GM18499 (cell line): ENCODE measurements around the gene CYB561D2.
"Not testable (repeated sequence)": the region's sequence is repeated elsewhere in the genome, so short reads cannot be mapped to it uniquely, and the experiment has no call there.

ENCODE experiments used
- ATAC-seq: cut with Tn5 transposase; IDR thresholded peaks from one replicate; pipeline ENCODE4 v1.9.1; 2021; ENCODE audit warnings: moderate number of reproducible peaks; ENCODE audit not compliant: insufficient read depth, unreplicated experiment

Gene CYB561D2, protein sequence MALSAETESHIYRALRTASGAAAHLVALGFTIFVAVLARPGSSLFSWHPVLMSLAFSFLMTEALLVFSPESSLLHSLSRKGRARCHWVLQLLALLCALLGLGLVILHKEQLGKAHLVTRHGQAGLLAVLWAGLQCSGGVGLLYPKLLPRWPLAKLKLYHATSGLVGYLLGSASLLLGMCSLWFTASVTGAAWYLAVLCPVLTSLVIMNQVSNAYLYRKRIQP

DNA sequence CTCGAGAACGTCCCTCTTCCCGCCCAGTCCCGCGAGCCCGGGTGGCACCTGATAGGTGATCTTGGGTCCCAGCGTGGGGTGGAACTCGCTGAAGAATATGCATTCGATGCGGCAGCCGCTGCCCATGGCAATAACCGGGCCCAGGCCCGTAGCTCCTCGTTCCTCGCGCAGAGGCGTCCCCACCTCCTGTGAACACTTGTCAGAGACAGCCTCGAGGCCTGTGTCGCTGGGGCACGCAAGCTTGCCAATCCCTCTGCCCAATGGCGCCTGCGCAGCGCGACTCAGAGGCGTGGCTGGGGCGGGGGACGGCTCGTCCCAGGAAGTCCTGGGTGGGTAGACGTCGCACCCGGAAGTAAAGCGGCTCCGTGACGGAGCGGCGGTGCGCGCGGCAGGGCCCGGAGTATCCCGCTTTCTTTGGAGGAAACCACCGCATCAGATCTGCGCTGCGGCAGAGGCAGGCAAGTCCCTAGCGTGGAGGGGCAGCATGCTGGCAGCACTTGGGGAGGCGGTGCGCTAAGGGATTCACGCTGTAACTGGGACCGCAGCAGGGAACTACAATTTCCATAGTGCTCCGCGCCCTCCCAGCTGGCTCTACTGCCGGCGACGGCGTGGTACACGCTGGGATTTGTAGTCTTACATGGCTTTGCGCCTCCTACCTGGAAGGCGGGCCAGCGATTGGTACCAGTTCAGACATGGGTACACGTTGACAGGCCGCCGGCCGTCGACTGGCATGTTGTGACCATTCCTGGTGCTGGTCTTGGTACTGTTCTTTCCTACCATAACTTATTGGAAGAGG lies at the start of gene CYB561D2, which contains the start of gene NPRL2:
CYB561D2 (plus strand) TSS at position 336 of the 796 bp plus-strand sequence. CDS start 572 bp downstream, outside the sequence.
NPRL2 (minus strand) TSS at position 249 of the 796 bp plus-strand sequence; CDS start at position 126, 123 bp downstream.
- peak; percentile 44 for ATAC-seq

GRCh38 chr3:50302095-50303012 lies 48.3 kb upstream of the CYB561D2 start:
- no peak for ATAC-seq

DNA sequence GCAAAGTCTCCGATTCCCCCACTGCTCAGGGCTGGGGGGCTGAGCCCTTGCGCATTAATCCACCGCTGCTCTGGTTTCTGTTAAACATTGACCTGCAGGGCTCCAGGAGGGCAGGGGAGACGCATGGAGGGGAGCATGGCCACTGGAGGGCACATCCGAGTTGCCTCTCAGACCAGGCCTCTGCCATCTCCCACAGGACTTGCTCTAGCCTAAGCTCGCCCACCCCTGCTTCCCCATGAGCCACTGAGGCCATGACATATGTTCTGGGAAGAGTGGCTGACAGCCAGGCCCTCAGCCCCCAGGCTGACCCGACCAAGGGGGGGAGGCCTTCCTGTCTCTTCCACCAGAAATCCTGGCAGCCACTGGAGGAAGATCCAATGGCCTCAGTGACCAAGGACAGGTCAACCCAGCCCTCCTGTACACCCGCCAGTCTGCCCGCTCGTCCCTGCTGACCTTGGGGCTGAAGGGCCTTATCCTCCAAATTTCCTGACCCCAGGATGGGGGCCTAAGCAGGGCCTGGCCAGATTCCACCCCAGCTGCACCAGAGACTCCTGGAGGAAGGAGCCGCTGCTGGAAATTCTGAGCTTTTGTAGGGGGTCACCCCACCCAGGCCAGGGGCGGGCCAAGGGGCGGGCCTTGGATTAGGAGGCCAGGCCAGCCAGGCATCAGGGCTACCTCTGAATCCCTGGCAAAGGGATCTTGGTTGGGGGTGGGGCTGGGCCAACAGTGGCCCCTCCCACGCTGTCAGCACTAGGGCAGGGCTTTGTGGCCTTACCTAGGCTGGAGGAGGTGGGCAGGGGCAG lies 47.4 kb upstream of the CYB561D2 start, which contains the start of gene HYAL1:
HYAL1 (minus strand) TSS at position 562 of the 803 bp plus-strand sequence. CDS start 618 bp downstream, outside the sequence.
- ATAC-seq, result no peak

- ATAC-seq, result no peak
Observed at GRCh38 chr3:50304601-50305000, 46.1 kb upstream of the CYB561D2 start.

DNA sequence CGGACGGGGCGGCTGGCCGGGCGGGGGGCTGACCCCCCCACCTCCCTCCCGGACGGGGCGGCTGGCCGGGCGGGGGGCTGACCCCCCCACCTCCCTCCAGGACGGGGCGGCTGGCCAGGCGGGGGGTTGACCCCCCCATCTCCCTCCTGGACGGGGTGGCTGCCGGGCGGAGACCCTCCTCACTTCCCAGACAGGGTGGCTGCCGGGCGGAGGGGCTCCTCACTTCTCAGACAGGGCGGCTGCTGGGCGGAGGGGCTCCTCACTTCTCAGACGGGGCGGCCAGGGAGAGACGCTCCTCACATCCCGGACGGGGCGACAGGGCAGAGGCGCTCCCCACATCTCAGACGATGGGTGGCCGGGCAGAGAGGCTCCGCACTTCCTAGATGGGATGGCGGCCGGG lies 38.6 kb upstream of the CYB561D2 start:
- ATAC-seq, result not testable (repeated sequence)

- ATAC-seq, result no peak
Observed at GRCh38 chr3:50314342-50314741, 36.3 kb upstream of the CYB561D2 start.

- ATAC-seq, result no peak
Observed at GRCh38 chr3:50314816-50315215, 35.8 kb upstream of the CYB561D2 start.

DNA sequence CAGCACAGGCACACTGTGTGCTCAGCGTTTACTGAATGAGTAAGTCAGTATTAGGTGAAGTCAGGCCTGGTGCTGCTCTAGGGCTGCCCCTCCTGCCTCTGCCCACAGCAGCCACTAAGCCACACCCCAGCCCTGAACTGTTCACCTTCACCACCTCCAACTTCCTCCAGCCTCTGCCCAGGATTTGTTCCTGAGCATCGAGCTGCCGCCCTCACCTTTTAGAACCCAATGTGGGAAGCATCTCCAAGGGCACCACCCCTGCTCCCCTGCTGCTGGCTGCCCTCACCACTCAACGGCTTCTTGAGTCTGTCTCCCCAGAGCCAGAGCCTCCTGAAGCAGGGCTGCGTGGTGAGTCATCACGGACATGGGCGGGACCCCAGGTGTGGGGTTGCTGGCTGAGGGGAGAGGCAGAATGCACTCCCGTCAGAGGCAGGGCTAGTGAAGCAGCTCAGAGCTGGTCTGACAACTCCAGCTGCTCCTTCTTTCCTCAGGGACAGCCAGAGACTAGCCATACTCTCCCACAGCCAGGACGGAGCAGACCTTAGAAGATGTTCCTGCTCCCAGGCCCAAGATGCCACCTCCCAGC lies 33.9 kb upstream of the CYB561D2 start:
- no peak for ATAC-seq

DNA sequence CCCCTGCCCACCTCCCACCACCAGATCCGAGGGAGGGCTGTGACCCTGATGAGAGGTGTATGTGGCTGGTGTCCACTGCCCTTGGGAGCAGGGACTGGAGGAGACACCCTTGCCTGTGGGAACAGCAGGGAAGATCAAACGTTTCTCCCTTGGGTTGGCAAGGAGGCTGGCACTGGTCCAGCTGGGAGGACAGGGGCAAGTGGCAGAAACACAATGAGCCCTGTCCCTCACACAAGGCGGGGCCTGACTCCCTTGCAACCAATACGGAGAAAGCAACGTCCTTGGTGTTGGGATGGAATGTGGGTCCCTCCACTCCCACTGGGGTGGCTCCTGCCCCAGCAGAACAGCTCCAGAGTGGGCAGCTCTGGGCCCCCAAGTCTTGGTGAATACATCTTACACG lies 33.4 kb upstream of the CYB561D2 start:
- no peak for ATAC-seq

DNA sequence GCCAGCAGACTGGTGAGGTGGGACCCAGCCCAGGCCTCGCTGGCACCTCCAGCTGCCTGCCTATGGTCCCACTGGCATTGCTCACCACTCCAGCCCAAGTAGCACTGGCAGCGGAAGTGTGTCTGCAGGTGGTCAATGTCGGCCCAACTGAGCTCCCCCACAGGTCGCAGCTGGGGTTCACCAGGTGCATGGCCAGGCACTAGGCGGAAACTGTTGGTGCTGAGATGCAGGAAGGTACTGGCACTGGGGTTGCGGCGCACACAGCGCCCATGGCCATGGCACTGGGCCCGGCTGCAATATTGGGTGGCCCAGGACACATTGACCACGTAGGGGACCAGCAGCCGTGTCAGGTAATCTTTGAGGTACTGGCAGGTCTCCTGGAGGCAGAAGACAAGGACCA lies 32.5 kb upstream of the CYB561D2 start:
- no peak for ATAC-seq

- ATAC-seq, result no peak
Observed at GRCh38 chr3:50318615-50319014, 32.0 kb upstream of the CYB561D2 start.

DNA sequence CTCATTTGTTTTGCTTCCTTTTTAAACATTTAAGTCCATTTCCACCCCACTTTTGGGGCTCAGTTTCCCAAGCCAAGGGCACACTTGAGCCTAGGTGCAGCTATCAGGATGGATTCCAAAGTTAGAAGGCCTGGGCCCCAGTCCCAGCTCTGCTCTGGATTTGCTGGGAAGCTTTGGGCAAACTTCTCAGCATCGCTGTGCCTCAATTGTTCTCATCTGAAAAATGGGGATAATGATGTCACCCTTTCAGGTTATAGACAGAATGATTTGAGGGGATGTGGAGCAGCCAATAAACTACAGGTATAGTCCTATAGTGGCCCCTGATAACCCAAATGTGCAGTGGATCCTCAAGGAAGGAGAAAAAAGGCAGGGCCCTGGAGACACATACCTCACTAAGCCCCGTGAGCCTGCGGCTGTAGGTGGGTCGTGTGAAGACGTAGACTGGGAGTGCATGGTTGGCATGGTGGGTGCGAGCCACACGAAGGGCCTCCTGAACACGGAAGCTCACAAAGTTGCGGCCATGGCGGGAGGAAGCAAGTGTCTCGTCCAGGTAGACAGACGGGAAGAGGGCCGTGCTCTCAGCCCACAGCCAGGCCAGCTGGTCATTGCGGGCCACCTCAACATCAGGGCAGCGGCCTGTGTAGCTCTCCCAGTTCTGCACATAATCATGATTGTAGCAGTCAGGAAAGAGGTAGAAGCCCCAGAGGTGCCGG lies 31.3 kb upstream of the CYB561D2 start:
- no peak for ATAC-seq

- no peak for ATAC-seq
Observed at GRCh38 chr3:50319894-50320625, 30.6 kb upstream of the CYB561D2 start.

DNA sequence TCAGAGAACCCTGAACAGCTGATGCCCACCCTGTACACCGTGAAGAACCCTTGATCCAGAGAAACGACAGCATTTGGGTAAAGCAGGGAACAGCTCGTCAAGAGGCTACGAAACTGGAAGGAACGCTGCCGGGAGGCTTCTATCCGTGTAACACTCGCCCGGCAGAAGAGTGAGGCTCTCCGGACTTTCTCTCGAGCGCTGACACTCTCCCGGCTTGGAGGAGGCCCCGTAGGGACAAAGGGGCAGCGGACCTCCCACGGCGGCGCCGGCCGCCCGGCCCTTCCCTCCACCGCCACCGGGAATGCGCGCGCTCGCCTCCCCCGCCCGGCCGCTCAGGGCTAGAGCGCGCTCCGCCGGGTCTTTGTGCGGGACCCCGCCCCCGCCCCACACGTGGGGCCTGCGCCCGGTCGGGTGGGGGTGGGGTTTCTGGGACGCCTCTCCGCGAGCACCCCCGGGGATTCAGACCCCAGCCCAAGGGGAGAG lies 29.8 kb upstream of the CYB561D2 start:
- ATAC-seq, result no peak

DNA sequence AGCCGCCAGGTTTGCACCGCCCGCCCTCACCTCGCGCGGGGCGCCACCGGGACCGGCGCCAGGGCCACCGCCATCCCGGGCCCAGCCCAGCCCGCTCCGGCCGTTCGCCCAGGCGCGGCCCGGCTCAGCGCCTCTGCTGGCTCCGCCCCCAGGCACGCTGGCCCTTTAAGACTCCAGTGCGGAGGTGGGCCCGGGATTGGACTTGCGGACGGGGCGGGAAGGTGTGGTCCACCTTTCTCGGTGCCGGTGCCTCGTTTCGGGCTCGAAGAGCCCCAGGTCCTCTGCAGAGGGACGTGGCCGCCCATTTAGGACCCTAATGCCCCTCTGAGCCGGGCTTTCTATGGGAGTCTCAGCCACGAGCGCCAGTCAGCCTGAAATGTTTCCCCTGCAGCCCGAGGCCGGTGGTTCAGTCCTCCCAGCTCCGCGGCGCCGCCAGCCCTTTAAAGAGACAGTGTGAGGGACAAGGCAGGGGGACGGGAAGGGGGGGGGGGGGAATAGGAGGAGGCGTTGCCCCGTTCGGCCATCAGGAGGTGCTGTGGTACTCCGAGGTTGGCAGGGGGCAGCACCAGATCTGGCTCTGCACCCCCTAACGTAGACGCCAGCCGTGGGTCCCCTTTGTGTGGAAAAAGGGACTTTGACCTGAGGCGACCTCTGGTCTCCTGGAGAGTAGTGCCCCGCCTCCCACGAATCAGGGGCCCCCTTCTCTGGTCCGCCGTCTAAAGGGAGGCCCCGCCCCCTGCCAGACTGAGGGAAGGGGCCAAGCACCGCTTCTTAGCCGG lies 29.1 kb upstream of the CYB561D2 start:
- ATAC-seq, result no peak

DNA sequence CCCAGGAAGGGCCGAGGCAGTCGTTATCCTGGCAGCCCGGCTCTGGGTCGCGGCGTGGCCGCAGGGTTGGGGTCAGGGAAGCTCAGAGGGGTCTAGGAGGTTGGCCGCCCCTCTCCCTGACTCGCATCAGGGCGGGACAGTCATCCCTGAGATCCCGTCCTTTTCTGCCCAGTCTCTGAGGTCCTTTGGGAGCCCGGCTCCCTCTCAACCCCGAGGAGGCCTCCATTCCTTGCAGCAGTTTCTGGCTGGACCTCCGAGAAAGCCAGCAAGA lies 28.6 kb upstream of the CYB561D2 start:
- no peak for ATAC-seq

GRCh38 chr3:50322386-50323091 lies 28.1 kb upstream of the CYB561D2 start, which contains the start of gene HYAL2:
Gene HYAL2 (minus strand): TSS chr3:50322745. CDS start chr3:50320489, 2,256 bp downstream.
- no peak for ATAC-seq
